DMS153 treated with DMSO at 0.1 percent for 48 hours (cell line): ENCODE data around the gene CYRIA.

Experiments used
- DNase-seq: peaks from one replicate; lab custom pipeline; 2025; ENCODE audit not compliant: unreplicated experiment; lab: John Stamatoyannopoulos, UW

CYRIA gene

DNA sequence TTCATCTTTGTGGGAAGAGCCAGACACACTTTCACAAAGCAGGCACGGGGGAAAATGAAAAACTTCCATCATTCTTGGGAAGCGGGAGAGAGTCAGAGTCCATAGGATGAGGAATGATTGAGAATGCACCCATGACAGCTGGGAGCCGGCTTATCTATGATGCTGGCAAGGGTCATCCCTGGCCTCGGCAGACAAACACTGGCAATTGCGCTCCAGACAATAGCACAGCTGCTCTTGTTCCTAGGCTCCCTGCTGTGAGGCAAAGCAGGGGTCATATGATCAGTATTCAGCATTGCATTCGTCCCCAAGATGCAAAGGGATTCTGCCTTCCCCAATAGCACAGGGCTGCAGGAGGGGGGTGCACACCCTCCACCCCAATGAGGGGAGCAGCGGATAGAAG, 33.0 kb downstream of the CYRIA start:
- DNase-seq = peak; percentile 23

DNA sequence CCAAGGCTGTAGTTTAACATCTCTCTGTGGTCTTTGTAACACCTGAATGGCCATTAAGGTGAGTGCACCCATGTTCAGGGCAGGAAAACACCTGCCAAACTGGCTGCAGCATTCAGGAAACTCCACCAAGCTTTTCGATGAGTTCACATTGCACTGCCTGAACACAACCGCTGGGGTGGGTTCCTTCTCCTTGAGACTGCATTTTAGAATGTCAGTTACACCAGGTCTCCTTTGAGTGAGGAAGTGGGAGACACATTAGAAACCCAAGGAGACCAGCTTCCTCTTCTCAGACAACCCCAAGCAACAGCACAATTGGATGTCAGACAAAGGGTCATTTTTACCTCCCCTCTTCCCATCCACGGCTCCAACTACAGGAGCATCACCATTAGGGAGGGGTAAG, 35.2 kb downstream of the CYRIA start:
- no peak for DNase-seq

DNA sequence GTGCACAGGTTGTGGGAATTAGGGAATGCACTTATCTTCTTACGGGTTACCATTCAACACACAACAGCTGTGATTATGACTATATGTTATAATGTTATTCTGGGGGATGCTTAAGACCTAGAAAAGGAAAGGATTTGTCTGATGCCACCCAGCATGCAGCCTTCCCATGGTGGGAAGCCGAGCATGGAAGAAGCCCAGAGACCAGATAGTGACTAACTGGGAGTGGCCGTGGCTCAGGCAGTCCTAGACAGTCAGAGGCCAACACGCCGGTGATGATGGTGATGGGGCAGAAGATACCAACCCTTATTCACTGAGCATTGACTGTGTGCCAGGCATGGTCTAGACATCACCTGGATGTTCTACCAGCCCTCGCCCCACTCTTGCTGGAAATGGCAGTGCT, 35.9 kb downstream of the CYRIA start:
- DNase-seq = no peak

DNA sequence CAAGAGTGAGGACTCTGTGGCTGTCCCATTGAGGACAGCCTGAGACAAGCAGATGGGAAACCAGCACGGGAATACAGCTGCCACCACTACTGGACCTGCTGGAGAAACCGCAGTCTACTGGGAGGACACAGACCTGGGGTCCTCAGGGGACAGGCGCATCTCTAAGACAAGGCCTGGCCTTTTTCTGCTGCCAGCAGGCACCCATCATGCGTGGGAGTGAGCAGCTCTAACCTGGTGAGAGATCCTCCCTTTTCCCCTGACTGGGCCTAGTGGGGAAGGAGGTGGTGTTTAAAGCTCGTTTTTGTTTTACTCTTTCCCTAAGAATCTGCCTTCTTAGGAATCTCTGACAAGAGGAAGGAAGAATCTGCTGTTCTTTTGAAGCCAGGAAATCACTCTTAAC, 36.6 kb downstream of the CYRIA start:
- DNase-seq = no peak

DNA sequence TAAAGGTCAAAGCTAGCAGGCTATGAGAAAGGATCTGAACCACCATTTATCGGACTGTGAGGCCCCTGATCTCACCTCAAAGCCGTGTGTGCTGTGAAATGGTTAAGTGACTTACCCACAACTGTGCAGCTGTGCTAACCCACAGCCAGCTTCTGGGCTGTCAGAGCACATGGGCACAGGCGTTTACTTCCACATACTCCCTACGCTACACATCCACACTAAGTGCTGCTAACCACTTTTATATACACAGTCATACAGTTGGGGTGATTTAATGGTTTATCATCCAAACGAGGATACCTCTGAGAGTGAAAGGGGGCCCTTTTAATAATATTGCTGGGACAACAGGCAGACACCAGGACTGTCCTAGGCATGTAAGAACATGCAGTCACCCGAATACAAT, 37.3 kb downstream of the CYRIA start:
- DNase-seq = no peak

DNA sequence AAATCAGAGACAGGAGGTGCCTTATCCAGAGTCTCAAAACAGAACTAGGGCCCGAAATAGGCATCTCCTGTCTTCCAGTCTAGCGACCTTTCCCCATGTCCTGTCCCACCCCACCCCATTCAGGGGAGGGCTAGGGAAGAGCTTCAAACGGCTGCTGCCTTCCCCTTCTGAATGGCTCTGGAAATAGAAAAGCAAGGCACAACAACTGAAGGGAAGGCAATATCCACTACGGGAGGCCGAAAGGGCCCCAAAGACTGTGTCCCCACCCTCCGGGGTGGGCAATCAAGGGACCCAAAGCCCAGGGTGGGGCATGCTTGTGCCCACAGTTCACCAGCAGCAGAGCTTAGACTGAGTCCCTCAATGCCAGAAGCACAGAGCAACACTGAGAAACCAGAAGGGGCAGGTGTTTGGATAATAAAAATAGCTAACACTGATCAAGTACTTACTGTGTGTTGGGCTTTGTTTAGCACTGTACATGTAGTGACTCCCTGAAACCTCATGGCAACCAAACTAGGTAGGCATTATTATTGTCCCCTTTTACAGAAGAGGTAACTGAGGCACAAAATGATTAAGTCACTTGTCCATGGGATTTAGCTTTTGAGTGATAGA, 38.5 kb downstream of the CYRIA start:
- DNase-seq = no peak

DNA sequence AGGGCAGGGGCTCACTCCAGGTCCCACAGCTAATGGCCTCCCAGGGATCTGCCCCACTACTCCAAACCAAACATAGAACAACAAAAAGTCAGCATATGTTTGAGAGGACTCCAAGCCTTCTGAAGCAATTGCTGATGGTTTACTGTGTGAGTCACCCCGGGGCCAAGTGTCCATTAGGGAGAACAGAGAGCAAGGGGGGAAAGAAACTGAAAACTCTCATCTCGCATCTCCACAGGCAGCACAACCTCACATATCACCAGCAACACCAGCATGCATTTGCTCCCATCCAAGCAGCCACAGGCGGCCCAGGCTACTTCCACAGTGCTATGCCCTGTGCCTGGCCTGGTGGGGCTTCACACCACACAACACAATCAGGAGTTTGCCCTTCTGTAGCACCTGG, 39.1 kb downstream of the CYRIA start:
- DNase-seq = no peak

DNA sequence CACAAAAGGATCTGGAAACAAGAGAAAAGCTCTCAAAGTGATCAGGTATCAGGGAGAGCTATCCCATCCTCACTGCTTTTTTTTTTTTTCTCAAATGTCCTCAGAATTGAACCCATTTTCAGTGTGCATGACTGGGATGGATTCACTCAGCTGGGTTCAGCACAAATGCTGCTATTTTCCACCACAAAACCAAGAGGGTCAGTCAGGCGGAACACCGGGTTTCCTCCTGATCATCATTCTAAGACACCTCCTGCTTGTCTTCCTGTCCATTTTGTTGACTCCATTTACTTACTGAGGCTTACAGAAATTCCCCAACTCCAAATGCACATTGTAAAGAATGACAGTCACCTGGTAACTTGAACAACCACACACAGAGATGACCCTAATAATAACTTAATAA, 39.9 kb downstream of the CYRIA start:
- no peak for DNase-seq

DNA sequence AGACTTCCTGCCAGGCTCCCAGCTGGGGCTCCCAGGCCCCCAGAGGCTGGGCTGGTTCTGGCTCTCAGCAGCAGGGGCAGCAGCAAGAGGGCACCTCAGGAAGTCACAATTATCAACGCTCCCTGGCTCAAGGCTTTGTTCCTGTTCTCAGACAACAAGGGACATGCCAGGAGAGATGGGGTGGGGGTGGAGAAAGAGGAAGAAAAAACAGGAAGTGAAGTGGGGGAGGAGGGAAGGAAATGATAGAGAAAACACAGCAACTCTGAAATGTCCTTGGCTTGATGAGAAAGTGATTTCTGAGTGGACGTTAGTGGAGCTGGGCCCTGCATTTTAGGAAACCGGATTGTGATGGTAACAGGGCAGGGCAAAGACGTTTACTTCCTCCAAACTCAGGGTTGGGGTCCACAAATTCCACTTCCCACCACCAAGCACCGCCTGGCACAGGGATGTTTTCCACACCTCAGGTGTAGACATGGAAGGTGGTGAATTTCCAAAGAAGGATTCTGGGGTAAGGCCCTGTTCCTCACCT, 40.4 kb downstream of the CYRIA start:
- DNase-seq = no peak

DNA sequence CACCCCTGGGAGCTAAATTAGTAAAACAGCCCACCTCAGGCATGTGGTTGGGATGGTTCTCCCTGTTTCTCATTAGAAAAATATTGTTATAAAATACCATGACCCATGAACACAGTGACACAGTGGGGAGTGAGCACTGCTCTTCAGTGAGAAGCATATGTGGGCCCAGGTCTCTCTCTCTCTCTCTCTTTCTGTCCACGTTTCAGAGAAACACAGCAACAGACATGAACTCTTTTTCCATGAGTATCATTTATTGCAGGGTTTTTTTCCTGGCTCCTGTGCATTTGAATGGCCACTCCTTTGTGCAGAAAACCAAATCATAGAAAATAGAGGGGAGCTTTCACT, 41.2 kb downstream of the CYRIA start:
- DNase-seq = no peak

DNA sequence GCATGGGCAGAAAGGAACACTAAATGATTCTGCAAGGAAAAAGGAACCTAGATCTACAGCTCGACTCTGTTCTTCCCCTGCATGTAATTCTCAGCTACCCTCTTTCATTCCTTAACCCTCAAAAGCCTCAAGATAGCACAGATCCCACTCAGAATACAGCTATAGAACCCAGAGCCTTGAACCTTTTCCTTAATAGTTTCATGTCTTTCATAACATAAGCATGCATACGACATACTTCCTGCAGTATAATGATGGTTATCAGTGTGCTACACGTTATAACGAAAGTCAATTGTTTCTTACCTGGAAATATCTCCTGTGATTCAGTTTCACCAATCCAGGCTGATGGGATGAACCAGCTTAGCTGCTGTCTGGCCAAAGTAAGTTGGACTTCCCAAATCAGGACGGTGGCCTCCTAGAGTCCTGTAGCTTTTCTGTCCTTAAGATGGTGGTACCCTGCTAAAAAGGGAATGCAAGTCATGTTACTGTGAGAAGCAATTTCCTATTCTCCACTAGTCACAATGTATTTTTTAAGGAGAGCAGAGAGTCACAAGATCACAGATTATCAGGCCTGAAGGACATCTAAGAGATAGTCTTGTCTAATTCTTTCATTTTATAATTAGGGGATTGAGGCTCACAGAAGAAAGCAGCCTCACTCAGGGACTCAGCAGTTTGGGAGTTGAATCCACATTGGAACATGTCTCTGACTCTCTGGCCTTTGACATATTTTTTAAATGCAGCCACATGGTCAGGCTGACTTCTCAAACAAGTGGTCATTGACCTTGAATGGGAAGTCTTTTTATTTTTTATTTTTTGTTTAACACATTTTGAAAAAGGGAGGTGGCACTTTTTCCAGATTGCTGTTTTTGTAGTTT, 41.8 kb downstream of the CYRIA start:
- no peak for DNase-seq

DNA sequence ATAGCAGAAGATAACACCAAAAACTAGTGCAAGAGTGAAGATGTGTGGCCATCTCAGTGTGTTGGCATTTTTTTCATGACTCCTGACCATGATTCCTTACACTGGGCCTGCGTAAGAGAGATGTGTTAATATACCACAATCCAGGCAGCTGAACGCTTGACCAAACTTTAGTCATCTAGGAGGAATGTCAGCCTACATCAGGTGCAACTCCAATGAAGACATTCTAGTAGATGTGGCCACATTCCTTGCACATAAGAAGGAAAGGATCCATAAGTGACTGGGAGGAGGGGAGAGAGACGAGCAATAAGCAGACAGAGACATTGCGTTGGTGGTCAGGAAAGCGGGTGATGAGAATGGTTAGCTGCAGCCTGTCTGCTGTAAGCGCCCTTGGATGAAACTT, 42.6 kb downstream of the CYRIA start:
- no peak for DNase-seq

DNA sequence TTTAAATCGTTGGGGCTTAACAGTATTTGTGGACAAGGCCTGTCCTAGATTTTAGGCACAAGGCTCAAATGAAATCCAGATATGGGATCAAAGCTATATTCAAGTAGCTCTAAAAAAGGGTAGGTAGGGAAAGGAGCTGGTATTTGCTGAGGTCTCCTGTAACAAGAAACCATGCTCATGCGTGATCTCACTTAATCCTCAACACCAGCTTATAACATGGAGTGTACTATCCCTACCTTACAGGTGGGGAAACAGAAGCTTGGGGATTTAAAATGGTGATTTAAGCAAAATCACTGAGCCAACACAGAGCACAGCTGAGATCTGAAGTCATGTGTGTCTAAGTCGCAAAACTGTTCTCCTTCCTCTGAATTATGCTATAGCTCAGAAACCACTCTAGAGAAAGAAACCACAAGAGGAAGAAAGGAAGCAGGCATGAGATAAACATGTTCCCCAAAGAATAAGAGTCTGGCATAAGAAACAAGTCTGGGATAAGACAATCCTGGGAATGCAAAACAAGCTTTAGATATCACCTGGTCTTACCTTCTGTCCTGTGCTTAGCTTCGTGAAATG, 43.1 kb downstream of the CYRIA start:
- no peak for DNase-seq

DNA sequence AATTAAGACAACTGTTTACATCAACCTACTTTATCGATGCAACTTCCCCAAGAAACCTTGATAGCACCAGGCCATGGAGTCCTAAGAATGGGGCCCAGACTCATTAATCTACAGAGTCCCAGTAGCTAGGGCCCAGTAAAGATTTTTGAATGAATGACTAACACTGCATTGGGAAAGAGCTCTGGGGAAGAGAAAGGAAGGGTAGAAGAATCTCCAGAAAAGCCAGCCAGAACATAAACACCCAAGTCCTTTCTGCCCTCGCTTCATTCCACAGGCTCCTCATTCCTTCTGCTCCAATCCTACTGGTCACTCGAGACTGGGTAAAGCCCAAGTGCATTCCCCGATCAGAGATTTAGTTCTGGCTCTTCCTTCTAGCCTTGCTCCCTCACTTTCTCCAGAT, 44.3 kb downstream of the CYRIA start:
- DNase-seq = no peak

DNA sequence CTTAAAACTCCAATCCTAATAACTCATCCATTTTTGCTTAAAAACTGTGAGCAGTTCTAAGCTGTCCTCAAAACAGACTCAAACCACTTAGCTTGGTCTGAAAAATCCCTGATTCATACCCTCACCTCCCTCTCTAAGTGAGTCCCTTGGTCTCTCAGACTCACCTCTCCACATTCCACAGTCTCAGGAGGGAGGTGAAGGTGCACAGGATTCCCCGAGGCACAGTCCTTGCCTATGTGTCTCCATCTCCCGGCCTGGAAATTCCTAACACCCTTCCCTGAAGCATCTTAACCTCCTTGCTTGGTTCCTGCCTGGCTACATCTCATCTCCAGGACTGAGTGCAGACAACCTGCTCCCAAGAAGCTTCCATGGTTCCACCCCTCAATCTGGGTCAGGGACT, 45.0 kb downstream of the CYRIA start:
- no peak for DNase-seq

DNA sequence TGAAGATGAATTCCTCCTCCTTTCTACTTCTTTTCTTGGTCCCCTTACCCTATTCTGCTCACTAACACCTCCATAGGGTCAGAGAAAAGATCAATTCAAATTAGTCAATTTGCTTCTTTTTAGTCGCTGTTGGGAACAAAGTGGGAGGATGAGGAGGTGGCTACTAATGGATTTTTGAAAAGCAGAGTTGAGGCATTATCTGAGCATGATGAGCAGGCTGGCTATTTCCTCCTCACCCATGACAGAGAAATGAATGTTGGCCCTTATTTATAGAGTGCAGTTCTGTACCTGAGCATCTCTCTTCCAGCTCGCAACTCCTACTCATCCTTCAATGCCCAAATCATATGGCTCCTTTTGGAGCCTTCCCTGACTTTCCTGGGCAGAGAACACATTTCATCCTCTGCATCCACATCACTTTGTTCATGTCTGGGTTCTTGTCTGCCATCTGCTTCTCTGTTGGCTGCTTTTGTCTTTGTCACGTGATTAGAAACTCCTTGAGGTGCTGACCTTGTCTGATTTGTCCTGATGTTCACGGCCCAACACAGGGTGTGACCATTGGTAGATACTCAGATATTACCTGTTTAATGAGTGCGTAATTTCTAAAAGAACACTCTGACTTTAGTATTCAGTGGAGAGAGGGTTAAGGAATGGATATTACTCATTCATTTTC, 45.9 kb downstream of the CYRIA start:
- DNase-seq = no peak

DNA sequence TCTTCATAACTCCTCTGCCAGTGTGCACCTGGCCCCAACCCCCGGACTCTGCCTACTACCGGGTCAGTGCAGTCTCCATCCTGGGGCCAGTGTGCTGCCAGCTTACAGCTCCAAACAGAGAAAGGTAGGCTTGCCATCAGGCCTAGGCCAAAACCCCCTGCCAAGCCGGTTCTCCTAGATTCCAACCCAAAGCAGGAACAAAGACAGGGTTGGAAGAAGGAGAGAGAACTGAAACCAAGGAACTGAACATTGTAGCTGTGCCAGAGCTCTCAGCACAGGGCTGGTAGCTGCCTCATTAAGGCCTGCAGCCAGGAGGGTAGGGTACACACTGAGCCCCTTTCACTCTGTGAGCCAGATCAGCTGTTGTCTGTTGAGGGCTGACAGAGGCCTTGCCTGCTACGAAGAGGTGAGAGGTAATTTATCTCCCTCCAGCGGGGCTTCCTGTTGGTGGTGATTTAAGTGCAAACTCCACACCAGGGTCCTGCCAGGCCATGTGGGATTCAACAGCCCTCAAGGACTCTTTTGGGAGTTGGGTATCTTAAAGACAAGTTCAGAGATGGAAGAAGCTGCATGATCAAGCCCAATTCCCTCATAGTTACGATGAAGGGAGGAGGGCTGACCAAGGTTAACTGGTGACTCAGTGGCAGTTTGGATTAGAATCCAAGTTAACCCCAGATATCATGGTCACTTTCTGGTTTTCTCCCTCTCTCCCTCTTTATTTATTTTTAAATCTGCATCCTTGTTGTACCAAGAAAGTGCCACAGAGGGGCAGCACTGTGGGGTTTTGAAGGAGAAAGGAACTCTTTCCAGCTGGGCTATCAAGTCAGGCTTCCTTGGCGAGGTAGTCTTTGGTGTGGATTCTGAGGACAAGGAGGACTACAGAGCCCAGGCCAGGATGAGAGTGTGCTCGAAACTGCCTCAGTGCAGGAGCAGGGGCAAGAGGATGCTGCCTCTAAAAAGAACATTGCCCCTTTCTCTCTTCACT, 48.1 kb downstream of the CYRIA start:
- DNase-seq = no peak
